ENCODE measurements around the gene CHST11. TPM values are rescaled to one million over a fixed set of nuclear protein-coding genes. Genes with fewer than 3 reads are reported as not detected.

Gene CHST11
- total and polyA plus RNA-seq, 9 of the 15 experiments (the other 6 are each of a cell fraction or from before 2014, with no cell fraction given), result 2.3 to 38.7 (median 15.0) TPM

DNA sequence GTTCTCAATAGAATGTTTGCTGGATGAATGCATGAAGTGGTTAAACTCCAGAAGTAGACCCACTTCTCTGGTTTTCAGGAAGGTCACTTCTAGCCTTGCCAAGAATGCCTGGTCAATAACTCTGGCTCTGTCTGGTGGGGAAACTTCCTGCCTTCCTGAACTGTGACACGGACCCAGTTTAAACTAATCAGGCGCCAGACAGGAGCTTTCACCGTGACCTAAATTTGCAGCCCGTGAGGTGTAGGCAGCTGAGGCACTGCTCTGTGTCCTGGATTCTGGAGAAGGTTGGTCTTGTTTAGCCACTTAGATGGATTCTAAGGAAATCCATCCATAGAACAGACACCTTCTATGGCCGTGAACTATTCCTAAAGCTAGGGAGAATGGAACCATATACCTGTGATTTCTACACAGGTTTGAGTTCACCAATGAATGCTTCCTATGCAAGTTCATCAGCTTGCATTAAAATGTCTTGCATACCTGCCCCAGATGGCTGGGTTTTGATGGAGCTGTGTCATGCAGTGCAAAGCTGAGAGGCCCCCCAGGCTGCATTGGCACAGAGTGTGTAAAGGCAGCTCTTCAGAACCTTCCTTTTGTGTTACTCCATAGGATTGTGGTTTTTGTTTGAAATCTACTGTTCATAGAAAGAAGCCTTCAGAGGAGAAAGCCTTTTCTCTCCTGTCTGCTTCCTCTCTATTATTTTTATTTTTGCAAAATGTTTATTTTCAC is 4.4 kb downstream of the CHST11 start:
- peak overlapping the region; percentile 61 for H3K27ac ChIP-seq (ENCODE audit: extremely low read depth, low read depth, low read length)
- in situ Hi-C loops (cut with MboI), result no loop called here

More for the DNA sequence above, 4.4 kb downstream of the CHST11 start:
- Histone ChIP-seq H3K9me1 (ENCODE audit: control insufficient read depth, insufficient read depth, low read length) (no peaks in the 10 kb centered on the region), H3K79me2 (ENCODE audit: control insufficient read depth, insufficient read depth, low read length) (peaks cover 92% of the 10 kb centered on the region), H3K36me3 (ENCODE audit: control insufficient read depth, insufficient read depth, low read length) (peaks cover 10% of the 10 kb centered on the region; the same call in 2 of the 3 replicates), H4K20me1 (replicated peaks; ENCODE audit: control insufficient read depth, insufficient read depth, low read length) (no peaks in the 10 kb centered on the region), H3K9ac (ENCODE audit: insufficient read depth in 1 of 2, low read depth in 2 of 2, low read length in 2 of 2) (peak overlapping the region; percentile 42 to 57; a peak in 3 of 4 replicates), H3K4me1 (replicated peaks in 1 of 2; ENCODE audit: control insufficient read depth in 2 of 2, insufficient read depth in 2 of 2, low read length in 2 of 2) (peaks cover 52 to 56% of the 10 kb centered on the region in 2 experiments), H3K9me3 (replicated peaks; ENCODE audit: control insufficient read depth, insufficient read depth, low read depth, low read length) (no peaks in the 10 kb centered on the region), H3K27me3 (ENCODE audit: control insufficient read depth in 2 of 2, insufficient read depth in 2 of 2, low read length in 2 of 2) (no peaks in the 10 kb centered on the region), H2AFZ (ENCODE audit: low read depth, low read length) (no peak overlapping the region), H3K4me2 (ENCODE audit: insufficient read depth, low read length) (peak overlapping the region; percentile 61), H3K4me3 (no peak overlapping the region)
- no TSS peak for BruUV-seq (replicated peaks)
- ChIA-PET CTCF (ENCODE audit: low intra/inter-chr PET ratio) (interaction anchor here (0.6 kb wide), 1 partner anchor 54 kb away, joined by 3 read pairs; no protein-coding TSS in a partner anchor), POLR2A (interaction anchor here (0.5 to 4.2 kb wide), 7 partner anchors 11 to 167 kb away, joined by 3 to 19 read pairs (median 4); no protein-coding TSS in a partner anchor)
- intact Hi-C loops (cut with micrococcal nuclease), result no loop called here
- DNase-seq (ENCODE audit: extremely low read depth in 1 of 4, low spot score in 3 of 4) (peak in 1 of 4 experiments; percentile 34), FAIRE-seq (no peak), ATAC-seq (no peak)
- TF ChIP-seq KLF1 (tag; IDR thresholded peaks at IDR 0.05), result no peak
- TF ChIP-seq TAF9B (IDR thresholded peaks at IDR 0.05; ENCODE audit: partially characterized antibody), result no peak
- TF ChIP-seq PML (IDR thresholded peaks at IDR 0.05; ENCODE audit: low read length), result no peak
- TF ChIP-seq ZNF384 (IDR thresholded peaks at IDR 0.05; ENCODE audit: low read depth, low read length), result no peak
- TF ChIP-seq, protein P1, sequence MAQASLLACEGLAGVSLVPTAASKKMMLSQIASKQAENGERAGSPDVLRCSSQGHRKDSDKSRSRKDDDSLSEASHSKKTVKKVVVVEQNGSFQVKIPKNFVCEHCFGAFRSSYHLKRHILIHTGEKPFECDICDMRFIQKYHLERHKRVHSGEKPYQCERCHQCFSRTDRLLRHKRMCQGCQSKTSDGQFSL (CRISPR knock-in tag; IDR thresholded peaks at IDR 0.05), result no peak
- TF ChIP-seq, protein P1 (tag; IDR thresholded peaks at IDR 0.05), result no peak
- no peak for TF ChIP-seq ZNF175 (CRISPR knock-in tag; IDR thresholded peaks at IDR 0.05; ENCODE audit: low read depth)
- WGBS (ENCODE audit: insufficient coverage, low coverage, missing lambda C conversion rate), result 13% methylated on average over 5 of the region's 5 CpGs
